GM20431 (cell line): ENCODE data around the gene COP1.
"Not testable (repeated sequence)": the region's sequence is repeated elsewhere in the genome, so short reads cannot be mapped to it uniquely, and the experiment has no call there.

ENCODE experiments used
- in situ Hi-C: fragments of 300-500 bp; cut with MseI, MboI; formaldehyde crosslinking; loops from one replicate; pipeline ENCODE4 v1.15.0; 2020; ENCODE audit warnings: low sequenced_read_pairs; ENCODE audit not compliant: unreplicated experiment

The COP1 gene

DNA sequence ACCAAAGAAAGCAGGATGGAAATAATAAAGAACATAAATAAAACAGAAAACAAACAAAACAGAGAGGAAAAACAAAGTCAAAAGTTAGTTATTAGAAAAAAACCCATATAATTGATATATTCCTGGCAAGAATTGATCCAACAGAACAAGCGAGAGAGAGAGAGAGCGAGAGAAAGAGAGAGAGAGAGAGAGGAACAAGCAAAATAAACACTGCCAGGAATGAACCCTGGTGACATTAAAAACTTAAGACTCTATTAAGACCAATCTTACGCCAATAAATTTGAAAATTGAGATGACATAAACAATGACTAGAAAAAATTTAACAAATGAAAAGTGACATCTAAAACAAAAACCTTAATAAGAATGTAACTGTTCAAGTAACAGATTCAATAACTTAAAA lies 64.1 kb downstream of the COP1 start:
- in situ Hi-C loops, result no loop called here

DNA sequence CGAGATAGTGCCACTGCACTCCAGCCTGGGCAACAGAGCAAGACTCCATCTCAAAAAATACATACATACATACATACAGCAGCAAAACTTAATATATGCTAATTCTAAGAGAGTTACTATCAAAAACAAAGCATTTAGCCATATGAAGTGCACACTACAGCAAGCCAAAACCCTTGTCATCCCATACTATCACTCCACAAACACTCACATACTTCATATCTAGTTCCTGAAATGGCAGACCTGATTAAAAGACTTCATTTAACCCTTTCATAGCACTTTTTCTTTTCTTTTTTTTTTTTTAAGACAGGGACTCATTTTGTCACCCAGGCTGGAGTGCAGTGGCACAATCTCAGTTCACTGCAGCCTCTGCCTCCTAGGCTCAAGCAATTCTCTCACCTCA lies 65.6 kb downstream of the COP1 start:
- in situ Hi-C loops, result no loop called here

DNA sequence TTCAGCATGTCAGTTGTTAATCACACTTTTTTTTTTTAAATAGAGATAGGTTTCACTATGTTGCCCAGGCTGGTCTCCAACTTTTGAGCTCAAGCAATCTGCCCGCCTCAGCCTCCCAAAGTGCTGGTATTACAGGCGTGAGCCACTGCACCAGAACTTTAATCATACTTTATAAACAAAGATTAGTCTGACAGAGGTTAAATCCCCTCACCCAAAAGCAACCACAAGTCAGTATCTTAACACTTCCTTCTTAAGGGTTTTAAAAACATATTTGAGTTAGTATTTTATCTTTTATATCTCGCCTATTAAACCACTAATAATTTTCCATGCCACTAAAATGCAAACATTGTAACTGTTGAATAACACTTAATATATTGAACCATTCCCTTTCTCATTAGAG lies 70.2 kb downstream of the COP1 start:
- in situ Hi-C loops, result no loop called here

DNA sequence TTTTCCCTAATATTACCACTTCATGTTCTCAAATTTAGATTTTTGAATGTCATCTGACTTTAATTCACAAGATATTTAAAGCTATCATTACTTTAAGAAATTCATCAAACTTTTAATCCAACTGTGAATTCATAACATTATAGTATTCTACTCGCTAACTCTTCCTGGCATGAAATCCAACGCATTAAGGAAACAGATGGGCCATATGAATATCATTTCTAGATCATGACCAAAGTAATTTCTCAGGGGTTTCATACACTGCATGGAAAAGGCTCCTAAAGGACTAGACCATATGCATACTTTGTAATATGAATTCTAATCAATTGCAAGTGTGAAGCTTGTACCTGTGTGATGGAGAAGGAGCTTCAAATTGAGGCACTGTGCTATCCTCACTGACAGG lies 72.4 kb downstream of the COP1 start:
- in situ Hi-C loops, result no loop called here

DNA sequence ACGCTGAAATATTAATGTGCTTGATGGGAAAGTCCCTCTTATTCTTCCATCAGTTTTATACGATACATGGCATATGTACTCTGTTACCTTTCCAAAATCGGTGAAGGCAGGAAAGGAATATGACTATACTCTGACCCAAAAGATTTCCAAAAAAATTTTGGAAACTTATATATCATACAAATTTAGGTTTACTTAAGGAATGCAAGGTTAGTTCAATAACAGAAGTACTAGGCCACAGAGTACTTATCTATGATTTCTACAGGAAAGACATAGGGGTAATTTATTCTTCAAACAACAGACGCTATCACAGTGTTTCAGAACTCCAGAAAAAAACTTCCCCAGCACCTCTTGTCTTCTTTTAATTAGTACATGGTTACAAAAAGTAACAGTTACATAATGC lies 84.8 kb downstream of the COP1 start:
- in situ Hi-C loops, result no loop called here

DNA sequence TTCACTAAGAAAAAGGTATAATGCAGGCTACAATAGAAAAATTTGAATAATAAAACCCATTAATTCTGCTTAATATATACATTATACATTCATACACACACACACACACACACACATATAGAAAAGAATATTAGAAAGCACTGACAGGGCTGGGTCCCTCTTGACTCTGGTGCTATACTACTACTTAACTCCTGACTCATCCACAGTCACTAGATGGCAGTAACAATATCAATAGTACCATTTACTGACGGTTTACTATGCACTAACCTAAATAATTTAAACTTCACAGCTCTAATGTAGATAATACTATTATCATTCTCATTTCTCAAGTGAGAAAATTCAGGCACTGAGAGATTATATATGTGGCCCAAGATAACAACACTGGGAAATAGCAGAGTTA lies 87.5 kb downstream of the COP1 start:
- in situ Hi-C loops, result no loop called here

DNA sequence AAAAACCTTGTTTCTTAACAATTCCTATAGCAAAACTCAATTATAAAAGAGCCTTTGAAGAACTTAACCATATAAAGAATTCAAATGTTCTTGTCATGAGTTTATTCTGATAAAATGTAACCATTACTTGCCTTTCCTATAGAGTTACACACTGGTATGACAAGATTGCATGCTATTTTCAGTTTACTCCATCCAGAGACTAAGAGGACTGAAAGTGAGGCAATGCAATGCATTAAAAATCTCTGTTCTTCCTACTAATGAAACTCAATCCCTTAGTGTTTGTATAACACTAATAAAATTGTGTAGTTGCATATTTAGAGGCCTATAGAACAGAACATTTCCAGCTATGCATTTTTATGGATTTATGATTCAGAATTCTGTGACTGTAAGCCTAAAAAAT lies 88.1 kb downstream of the COP1 start:
- in situ Hi-C loops, result no loop called here

DNA sequence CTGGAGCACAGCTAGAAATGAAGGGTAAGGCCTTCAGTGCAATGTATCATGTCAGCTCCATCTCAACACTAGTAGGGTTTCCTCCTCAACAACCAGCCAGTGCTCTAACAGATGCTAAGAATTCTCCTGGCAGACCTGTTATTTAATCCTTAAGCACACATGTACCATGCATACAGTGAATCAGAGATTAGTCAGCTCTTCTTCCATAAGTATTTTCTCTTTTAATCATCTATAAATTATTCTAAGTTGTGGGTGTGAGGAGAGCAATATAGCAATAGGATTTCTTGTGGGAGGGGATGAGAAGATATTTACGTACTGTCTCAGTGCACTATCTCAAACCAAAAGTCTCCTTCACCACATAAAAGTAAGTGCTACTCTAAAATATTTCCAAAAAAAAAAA lies 95.3 kb downstream of the COP1 start:
- in situ Hi-C loops, result no loop called here

DNA sequence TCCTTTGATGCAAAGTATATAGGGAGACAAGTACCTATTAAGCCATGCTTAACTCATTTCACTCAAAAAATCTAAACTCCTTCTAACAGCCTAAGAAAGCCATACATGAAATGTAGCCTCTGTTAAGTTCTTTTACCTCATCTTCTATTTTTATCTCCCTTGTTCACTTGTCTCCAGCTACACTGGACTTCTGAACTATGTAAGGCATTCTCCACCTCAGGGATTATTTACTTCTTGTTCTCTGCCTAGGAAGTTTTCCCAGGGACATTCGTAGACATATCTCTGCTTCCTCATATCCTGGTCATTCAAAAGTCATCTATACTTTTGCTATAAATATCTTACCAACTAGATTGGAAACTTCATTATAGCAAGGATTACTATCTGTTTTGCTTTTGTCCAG lies 96.9 kb downstream of the COP1 start:
- in situ Hi-C loops, result no loop called here

DNA sequence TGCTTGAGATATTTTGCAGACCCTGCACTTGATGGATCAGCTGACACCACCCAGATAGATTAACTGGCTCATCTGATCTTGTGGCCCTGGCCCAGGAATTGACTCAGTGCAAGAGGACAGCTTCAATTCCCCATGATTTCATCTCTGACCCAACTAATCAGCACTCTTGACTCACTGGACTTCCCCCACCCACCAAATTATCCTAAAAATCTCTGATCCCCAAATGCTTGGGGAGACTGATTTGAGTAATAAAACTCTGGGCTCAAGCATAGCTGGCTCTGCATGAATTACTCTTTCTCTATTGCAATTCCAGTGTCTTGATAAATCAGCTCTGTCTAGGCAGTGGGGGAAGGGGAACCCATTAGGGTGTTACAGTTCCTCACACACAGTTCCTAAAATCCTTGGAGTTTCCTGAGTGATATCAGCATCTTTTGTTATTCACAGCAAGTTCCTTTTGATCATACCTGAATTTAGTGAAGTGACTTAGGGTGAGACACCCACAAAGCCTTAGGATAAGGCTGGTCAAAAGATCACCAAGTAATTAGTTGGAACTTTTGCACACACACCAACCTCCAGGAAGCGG lies 104.2 kb downstream of the COP1 start:
- in situ Hi-C loops, result no loop called here

DNA sequence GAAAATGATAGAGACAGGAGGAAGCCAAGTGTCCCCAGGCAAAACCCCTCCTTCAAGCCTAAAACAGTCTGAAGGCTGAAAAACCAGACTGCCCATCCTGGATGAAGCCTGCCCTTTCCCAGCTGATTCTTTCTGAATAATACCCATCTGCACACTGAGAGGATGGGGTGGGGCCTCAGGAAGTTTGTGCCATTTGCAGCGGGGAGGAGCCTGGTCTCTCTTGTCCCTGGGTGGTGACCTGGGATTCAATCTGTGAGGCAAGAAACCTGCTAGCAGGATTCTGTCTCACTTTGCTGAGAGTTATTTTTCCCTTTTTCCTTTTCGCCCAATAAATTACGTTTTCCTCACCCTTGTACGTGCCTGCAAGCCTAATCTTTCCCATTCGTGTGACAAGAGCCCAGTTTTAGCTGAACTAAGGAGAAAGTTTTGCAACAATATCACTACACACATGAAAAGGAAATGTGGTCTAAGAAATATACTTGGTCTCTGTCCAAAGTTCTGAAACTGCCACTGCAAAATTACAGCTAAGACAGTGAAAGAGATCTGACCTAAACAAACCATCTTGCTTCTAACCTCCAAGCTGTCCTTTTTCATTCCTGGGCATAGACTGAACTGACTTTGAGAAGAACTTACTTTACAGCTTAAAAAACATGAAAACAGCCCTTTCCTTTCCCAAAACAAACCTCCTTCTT lies 105.0 kb downstream of the COP1 start:
- in situ Hi-C loops, result no loop called here

DNA sequence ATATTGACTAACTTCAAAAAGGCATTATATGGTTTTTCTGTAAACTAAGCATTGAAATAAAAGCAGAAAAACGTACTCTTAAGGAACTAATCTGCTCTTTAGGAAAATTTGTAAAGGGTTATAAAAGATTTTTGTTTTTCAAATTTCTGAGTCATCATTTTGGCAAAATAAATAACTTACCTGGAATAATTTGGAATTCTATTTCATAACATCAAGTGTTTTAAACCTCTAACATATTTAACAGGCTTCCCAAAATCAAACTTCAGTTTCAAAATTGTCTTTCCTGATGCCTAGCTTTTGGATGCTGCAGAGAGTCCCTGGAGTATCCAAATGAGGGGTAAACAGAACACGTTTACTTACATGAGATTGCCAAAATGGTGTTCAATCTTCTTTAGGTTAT lies 108.5 kb downstream of the COP1 start:
- in situ Hi-C loops, result no loop called here

DNA sequence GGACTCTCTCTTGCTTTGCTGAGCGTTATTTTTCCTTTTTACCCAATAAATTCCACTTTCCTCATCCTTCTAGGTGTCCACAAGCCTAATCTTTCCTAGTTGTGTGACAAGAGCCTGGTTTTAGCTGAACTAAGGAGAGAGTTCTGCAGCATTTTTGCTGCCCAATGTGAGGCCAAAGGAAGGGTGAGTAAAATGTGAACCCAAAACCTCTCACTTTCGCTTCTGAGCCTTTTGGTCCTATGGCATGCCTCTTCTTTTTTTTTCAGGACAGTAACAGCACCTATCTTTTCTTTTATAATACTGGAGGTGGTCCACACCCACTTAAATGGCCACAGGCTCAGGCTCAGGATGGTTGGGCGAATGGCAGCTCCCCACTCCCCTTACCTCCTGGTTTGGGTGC lies 111.1 kb downstream of the COP1 start:
- in situ Hi-C loops, result no loop called here

DNA sequence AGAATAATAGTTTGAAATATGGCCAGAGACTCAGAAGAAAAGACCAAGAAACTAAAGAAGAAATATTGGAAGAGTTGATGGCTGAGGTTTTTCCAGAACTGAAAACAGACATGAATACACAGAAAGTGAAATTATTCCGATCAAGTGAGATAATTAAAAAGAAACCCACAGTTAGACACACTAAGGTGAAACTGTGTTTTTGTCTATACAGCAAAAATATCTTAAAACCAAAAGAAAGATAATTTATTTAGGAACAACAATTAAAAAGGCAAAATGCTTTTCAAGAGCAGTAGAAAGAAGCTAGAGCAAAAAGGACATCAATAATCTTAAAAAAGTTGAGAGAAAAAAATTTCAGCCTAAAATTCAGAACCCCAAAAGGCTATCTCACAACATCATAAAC lies 116.3 kb downstream of the COP1 start:
- in situ Hi-C loops, result no loop called here

DNA sequence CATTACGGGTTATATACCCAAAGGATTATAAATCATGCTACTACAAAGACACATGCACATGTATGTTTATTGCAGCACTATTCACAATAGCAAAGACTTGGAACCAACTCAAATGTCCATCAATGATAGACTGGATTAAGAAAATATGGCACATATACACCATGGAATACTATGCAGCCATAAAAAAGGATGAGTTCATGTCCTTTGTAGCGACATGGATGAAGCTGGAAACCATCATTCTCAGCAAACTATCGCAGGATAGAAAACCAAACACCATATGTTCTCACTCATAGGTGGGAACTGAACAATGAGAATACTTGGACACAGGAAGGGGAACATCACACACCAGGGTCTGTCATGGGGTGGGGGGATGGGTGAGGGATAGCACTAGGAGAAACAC lies 119.3 kb downstream of the COP1 start:
- in situ Hi-C loops, result not testable (repeated sequence)

DNA sequence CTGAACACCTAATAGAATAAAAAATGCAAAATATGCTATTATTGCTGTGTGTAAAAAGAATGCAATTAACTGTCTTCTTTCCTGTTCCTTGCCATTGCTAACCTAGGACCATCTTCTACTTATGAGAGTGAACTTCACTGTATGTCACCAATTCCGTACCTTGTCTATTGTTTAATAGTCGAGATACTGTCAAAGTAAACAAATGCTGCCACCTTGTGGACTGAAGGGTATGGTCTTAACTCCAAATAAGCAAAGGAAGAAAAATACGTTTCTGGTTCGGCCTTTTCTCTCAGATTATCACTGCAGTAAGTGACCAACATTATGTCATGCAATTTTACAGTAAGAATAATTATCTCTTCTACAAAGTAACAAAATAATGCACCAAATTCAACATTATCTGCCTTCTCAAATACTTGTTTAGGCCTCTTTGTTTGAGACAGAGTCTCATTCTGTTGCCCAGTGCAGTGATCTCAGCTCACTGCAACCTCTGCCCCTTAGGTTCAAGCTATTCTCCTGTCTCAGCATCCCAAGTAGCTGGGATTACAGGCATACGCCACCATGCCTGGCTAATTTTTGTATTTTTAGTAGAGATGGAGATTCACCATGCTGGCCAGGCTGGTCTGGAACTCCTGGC lies 133.4 kb downstream of the COP1 start:
- in situ Hi-C loops, result loop anchor here (25.0 kb wide), 1 partner anchor 711 kb away; no protein-coding TSS in a partner anchor

DNA sequence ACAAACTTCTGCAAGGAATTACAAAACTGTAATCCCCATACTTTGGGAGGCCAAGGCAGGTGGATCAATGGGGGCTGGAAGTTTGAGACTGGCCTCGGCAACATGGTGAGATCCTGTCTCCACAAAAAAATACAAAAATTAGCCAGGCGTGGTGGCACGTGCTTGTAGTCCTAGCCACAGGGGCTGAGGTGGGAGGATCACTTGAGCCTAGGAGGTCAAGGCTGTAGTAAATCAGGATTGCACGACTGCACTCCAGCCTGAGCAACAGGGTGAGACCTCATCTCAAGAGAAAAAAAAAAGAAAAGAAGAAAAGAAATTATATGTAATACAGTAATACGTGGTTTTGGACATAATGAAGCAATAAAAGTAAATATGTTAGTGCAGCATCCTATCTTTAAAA lies 138.2 kb downstream of the COP1 start:
- in situ Hi-C loops, result loop anchor here (25.0 kb wide), 1 partner anchor 707 kb away; no protein-coding TSS in a partner anchor

DNA sequence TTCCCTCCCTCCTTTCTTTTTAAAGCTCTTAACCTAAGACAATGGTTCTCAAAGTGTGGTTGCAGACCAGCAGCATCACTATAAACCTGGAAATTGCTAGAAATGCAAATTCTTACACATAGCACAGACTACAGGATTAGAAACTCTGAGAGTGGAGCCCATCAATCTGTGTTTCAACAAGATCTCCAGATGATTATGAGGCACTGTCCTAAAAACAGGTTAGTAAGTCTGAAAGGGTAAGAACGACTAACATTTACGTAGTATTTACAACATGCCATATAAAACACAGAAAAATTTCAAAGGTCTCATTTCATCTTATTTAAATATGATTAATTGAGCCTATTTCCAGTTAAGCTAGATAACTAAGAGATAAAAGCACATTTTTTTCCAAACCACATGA lies 138.8 kb downstream of the COP1 start:
- in situ Hi-C loops, result loop anchor here (25.0 kb wide), 1 partner anchor 706 kb away; no protein-coding TSS in a partner anchor

DNA sequence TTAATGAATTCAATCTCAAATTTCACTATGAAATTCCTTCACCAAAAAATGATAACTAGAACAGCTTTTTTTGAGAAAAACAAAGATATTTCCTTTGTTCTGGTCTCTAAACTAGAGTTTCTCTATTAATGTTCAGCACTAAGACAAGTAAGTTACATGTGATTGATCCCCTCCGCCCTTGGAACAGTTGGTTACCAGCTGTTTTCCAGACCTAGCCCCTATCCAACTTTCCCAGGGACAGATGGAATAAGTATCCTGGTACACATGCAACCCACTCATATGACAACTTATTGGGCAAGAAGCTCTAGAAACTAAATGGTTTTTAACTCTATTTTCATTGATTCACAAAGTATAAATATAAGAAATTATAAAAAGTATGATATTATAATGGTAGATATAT lies 140.4 kb downstream of the COP1 start:
- in situ Hi-C loops, result loop anchor here (25.0 kb wide), 1 partner anchor 704 kb away; no protein-coding TSS in a partner anchor

DNA sequence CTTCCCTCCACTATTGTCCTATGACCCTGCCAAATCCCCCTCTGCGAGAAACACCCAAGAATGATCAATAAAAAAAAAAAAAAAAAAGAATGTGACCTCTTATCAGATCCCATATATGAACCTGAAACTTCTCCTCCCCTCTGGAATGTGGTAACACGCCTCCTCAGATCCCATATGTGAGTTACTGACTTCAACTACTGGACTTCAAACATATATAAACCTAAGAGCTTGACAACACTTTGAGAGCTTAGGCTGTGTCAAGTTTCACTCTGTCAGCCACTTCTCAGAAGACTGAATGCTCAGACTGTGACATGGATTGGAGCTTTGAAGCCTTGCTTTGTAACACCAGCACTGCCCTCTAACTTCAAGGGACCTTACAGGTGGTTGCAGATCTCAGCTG lies 148.4 kb downstream of the COP1 start:
- in situ Hi-C loops, result loop anchor here (25.0 kb wide), 1 partner anchor 696 kb away; no protein-coding TSS in a partner anchor

DNA sequence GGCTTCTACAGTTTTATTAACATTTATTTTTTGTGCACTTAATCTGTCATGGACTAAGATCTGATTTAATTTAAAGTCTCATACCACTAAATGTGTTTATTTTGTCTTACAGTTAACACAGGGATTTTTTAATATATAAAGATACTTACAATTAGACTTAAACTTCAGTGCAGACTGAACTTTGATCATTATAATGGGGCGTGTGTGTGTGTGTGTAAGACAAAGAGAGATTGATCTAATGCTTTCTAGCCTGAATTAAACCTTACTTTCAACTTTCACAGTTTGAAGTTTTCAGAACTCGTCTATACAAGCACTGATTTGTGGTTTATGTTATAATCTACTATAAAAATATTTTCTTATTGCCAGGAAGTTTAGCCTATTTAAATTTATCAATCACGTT lies 150.8 kb downstream of the COP1 start:
- in situ Hi-C loops, result loop anchor here (25.0 kb wide), 1 partner anchor 694 kb away; no protein-coding TSS in a partner anchor
